Epithelial cell of proximal tubule (primary cell): Measurements from ENCODE around the gene MOB3B. TPM values are rescaled to one million over a fixed set of nuclear protein-coding genes. Genes with fewer than 3 reads are reported as not detected.

Experiments used
- DNase-seq: peaks from one replicate; pipeline ENCODE4 v3.0.0-alpha.2; 2011; ENCODE audit warnings: low read depth
- H3K4me3 ChIP-seq: 2 replicates; pipeline ENCODE4 v1.5.1; 2011; ENCODE audit warnings: low read depth, mild to moderate bottlenecking, low read length
- CTCF ChIP-seq: conservative IDR thresholded peaks from 2 replicates; pipeline ENCODE4 v1.5.1; 2012; ENCODE audit warnings: low read depth, mild to moderate bottlenecking, low read length
- total RNA-seq: library from RNA; depleted of rRNA; stranded (reverse); fragments of >200 nt; gene quantifications from 2 replicates; pipeline ENCODE4 v1.2.3, GENCODE V29; 2015

The MOB3B gene
- total RNA-seq, 1 donor from 2014 or later, result 2.9 TPM

- H3K4me3 ChIP-seq, result no peak overlapping the region
- no peak for DNase-seq
- no peak for TF ChIP-seq CTCF
Observed at GRCh38 chr9:27386571-27387091, 143.0 kb downstream of the MOB3B start.

GRCh38 chr9:27385606-27386322 lies 143.8 kb downstream of the MOB3B start:
- no peak overlapping the region for H3K4me3 ChIP-seq
- TF ChIP-seq CTCF, result no peak
- no peak for DNase-seq

GRCh38 chr9:27384262-27385014 lies 145.2 kb downstream of the MOB3B start:
- no peak for TF ChIP-seq CTCF
- no peak overlapping the region for H3K4me3 ChIP-seq
- no peak for DNase-seq

GRCh38 chr9:27383524-27383923 lies 146.1 kb downstream of the MOB3B start:
- no peak for TF ChIP-seq CTCF
- no peak overlapping the region for H3K4me3 ChIP-seq

GRCh38 chr9:27382975-27383374 lies 146.6 kb downstream of the MOB3B start:
- no peak for DNase-seq
- no peak overlapping the region for H3K4me3 ChIP-seq
- no peak for TF ChIP-seq CTCF

More at GRCh38 chr9:27383524-27383923, 146.1 kb downstream of the MOB3B start:
- DNase-seq, result no peak

- no peak overlapping the region for H3K4me3 ChIP-seq
- no peak for DNase-seq
- TF ChIP-seq CTCF, result no peak
Observed at GRCh38 chr9:27382308-27382707, 147.3 kb downstream of the MOB3B start.
